CD4-positive, alpha-beta T cell (primary cell): Measurements from ENCODE around the gene NR1D2. TPM values are rescaled to one million over a fixed set of nuclear protein-coding genes. Genes with fewer than 3 reads are reported as not detected.
A peak's percentile ranks its signal among the peaks of the same experiment; 100 is the strongest.

ENCODE experiments used
- ATAC-seq: fragments of 200-7000 bp; cut with Tn5 transposase; one replicate; pipeline ENCODE4 v1.10.0; 2022; ENCODE audit warnings: mild to moderate bottlenecking; ENCODE audit not compliant: poor library complexity
- CTCF ChIA-PET: fragments of 350-600 bp; sonication (Branson Sonifier 250); formaldehyde crosslinking; loops from one replicate; lab custom pipeline; 2021; ENCODE audit warnings: antibody characterized with exemption, inconsistent platforms; lab: Charles Lee
- POLR2A ChIA-PET: fragments of 350-600 bp; sonication (Branson Sonifier 250); formaldehyde crosslinking; loops from one replicate; lab custom pipeline; 2021; ENCODE audit warnings: antibody characterized with exemption, inconsistent platforms; lab: Charles Lee
- DNase-seq, 14 experiments: peaks; one replicate each; pipeline ENCODE4 v3.0.0-alpha.2; 2013 to 2020; ENCODE audit warnings: mixed read lengths in 2 of 14
- H3K27ac ChIP-seq, 2 donors: one replicate each; pipeline versions ENCODE4 v1.5.1 to v1.7.0; 2013; ENCODE audit warnings: low read length in 2 of 2, low read depth in 1 of 2, mild to moderate bottlenecking in 1 of 2
- H3K27me3 ChIP-seq, 2 experiments: 1 replicate in 1 of 2; 2 replicates in 1 of 2; pipeline versions ENCODE4 v1.6.1 to v1.7.0; 2013; ENCODE audit warnings: low read length in 2 of 2, control low read depth in 1 of 2, mild to moderate bottlenecking in 1 of 2, moderate library complexity in 1 of 2; ENCODE audit not compliant: insufficient read depth in 2 of 2, control insufficient read depth in 1 of 2
- H3K36me3 ChIP-seq: one replicate; pipeline ENCODE4 v1.6.1; 2013; ENCODE audit warnings: low read length, control low read depth; ENCODE audit not compliant: insufficient read depth
- H3K4me1 ChIP-seq: one replicate; pipeline ENCODE4 v1.6.1; 2013; ENCODE audit warnings: low read length, control low read depth; ENCODE audit not compliant: insufficient read depth
- H3K4me3 ChIP-seq: one replicate; pipeline ENCODE4 v1.5.1; 2013; ENCODE audit warnings: mild to moderate bottlenecking, low read length, moderate library complexity
- H3K9me3 ChIP-seq, 2 experiments: 1 replicate in 1 of 2; 2 replicates in 1 of 2; pipeline versions ENCODE4 v1.6.1 to v1.7.0; 2013; ENCODE audit warnings: low read length in 2 of 2, mild to moderate bottlenecking in 2 of 2, control low read depth in 1 of 2, moderate library complexity in 1 of 2; ENCODE audit not compliant: control insufficient read depth in 1 of 2, insufficient read depth in 1 of 2
- H3K27ac Mint-ChIP-seq: one replicate; pipeline ENCODE4 v1.8.0; 2020; ENCODE audit warnings: mixed read lengths
- H3K27me3 Mint-ChIP-seq: one replicate; pipeline ENCODE4 v1.8.0; 2021; ENCODE audit warnings: mixed read lengths
- H3K36me3 Mint-ChIP-seq: one replicate; pipeline ENCODE4 v1.8.0; 2021; ENCODE audit warnings: low read depth, mixed read lengths
- H3K4me1 Mint-ChIP-seq: one replicate; pipeline ENCODE4 v1.8.0; 2021; ENCODE audit warnings: low read depth, mixed read lengths
- H3K4me3 Mint-ChIP-seq: one replicate; pipeline ENCODE4 v1.8.0; 2020; ENCODE audit warnings: mild to moderate bottlenecking, mixed read lengths
- H3K9me3 Mint-ChIP-seq: one replicate; pipeline ENCODE4 v1.8.0; 2020; ENCODE audit warnings: mixed read lengths
- CTCF ChIP-seq: fragments of 200-600 bp; IDR thresholded peaks from one replicate; pipeline ENCODE4 v1.8.0; 2022; ENCODE audit warnings: antibody characterized with exemption, mild to moderate bottlenecking
- intact Hi-C, 2 experiments: fragments of 100-400 bp; cut with DNase I in 1 of 2; cut with micrococcal nuclease in 1 of 2; formaldehyde crosslinking; loops; one replicate each; pipeline versions ENCODE4 v1.15.1 to v1.9.0; 2023 to 2025; cut with DNase I, micrococcal nuclease
- total RNA-seq, 174 experiments: library from RNA in 2 of 174; stranded (reverse) in 2 of 174; gene quantifications; one replicate each; pipeline ENCODE4 v1.2.3 and lab custom pipeline; 2021 to 2026

NR1D2 gene
- total RNA-seq, 2 experiments from 2014 or later: 111 to 113 TPM

GRCh38 chr3:23966328-23966727 is 21.2 kb downstream of the NR1D2 start:
- H3K27ac Mint-ChIP-seq: no peak overlapping the region
- peaks cover 79% of the 10 kb centered on the region for H3K36me3 ChIP-seq

GRCh38 chr3:23968463-23969184 is 23.5 kb downstream of the NR1D2 start:
- Histone ChIP-seq H3K9me3 (no peaks in the 10 kb centered on the region), H3K4me3 (no peak overlapping the region), H3K27ac (no peak overlapping the region), H3K27me3 (no peaks in the 10 kb centered on the region), H3K4me1 (no peaks in the 10 kb centered on the region), H3K36me3 (peaks cover 77% of the 10 kb centered on the region)
- Mint-ChIP-seq H3K4me3 (no peak overlapping the region), H3K4me1 (peaks cover 23% of the 10 kb centered on the region), H3K27me3 (no peaks in the 10 kb centered on the region), H3K9me3 (no peaks in the 10 kb centered on the region), H3K27ac (no peak overlapping the region), H3K36me3 (peaks cover 81% of the 10 kb centered on the region)
- no peak for ATAC-seq
- no peak for TF ChIP-seq CTCF
- DNase-seq: no peak
- ChIA-PET CTCF (no interaction called here), POLR2A (interaction anchor here (1.3 kb wide), 1 partner anchor 52 kb away, joined by 4 read pairs; the partner anchor contains the start of genes NKIRAS1 and RPL15)
- intact Hi-C loops: no loop called here

More at GRCh38 chr3:23966328-23966727, 21.2 kb downstream of the NR1D2 start:
- no peak overlapping the region for H3K4me3 Mint-ChIP-seq
- no peaks in the 10 kb centered on the region for H3K9me3 ChIP-seq
- ChIA-PET POLR2A (no interaction called here), CTCF (interaction anchor here (1.5 kb wide), 1 partner anchor 78 kb away, joined by 5 read pairs; no protein-coding TSS in a partner anchor)
- no peak for TF ChIP-seq CTCF
- no peaks in the 10 kb centered on the region for H3K4me1 ChIP-seq
- ATAC-seq (no peak), DNase-seq (no peak)
- intact Hi-C loops: no loop called here
- no peak overlapping the region for H3K27ac ChIP-seq
- H3K9me3 Mint-ChIP-seq: no peaks in the 10 kb centered on the region
- H3K36me3 Mint-ChIP-seq: peaks cover 83% of the 10 kb centered on the region
- peaks cover 24% of the 10 kb centered on the region for H3K4me1 Mint-ChIP-seq
- no peaks in the 10 kb centered on the region for H3K27me3 ChIP-seq
- H3K27me3 Mint-ChIP-seq: no peaks in the 10 kb centered on the region
- no peak overlapping the region for H3K4me3 ChIP-seq

- Mint-ChIP-seq H3K27ac (peak overlapping the region; percentile 19), H3K4me3 (no peak overlapping the region), H3K27me3 (no peaks in the 10 kb centered on the region), H3K9me3 (no peaks in the 10 kb centered on the region), H3K4me1 (peaks cover 23% of the 10 kb centered on the region), H3K36me3 (peaks cover 76% of the 10 kb centered on the region)
- Histone ChIP-seq H3K4me1 (no peaks in the 10 kb centered on the region), H3K4me3 (no peak overlapping the region), H3K36me3 (peaks cover 77% of the 10 kb centered on the region), H3K27ac (no peak overlapping the region), H3K9me3 (no peaks in the 10 kb centered on the region), H3K27me3 (no peaks in the 10 kb centered on the region)
- intact Hi-C loops: no loop called here
- ATAC-seq (no peak), DNase-seq (no peak)
- TF ChIP-seq CTCF: no peak
- ChIA-PET POLR2A (interaction anchor here (1.3 to 1.8 kb wide), 2 partner anchors 52 to 53 kb away, joined by 4 to 5 read pairs; partner anchors contain the start of genes NKIRAS1 and RPL15), CTCF (no interaction called here)
Measured at GRCh38 chr3:23969393-23969792, 24.3 kb downstream of the NR1D2 start.
